Esophagus squamous epithelium (tissue), 4 donors: ENCODE data around the gene RPL26.

Experiments used
- POLR2A ChIP-seq, 4 donors: fragments of 450-650 bp; IDR thresholded peaks; one replicate each; pipeline ENCODE4 v1.6.1; 2017; ENCODE audit warnings: antibody characterized with exemption in 4 of 4, mild to moderate bottlenecking in 4 of 4, moderate library complexity in 3 of 4
- TF ChIP-seq, protein P1 (sequence below), 6 experiments: fragments of 450-650 bp in 4 of 6; fragments of 200-600 bp in 2 of 6; sonication (generic) in 2 of 6; IDR thresholded peaks; one replicate each; pipeline ENCODE4 v1.5.1; 2016 to 2019; ENCODE audit warnings: antibody characterized with exemption in 6 of 6, mild to moderate bottlenecking in 4 of 6, moderate library complexity in 4 of 6

DNA sequence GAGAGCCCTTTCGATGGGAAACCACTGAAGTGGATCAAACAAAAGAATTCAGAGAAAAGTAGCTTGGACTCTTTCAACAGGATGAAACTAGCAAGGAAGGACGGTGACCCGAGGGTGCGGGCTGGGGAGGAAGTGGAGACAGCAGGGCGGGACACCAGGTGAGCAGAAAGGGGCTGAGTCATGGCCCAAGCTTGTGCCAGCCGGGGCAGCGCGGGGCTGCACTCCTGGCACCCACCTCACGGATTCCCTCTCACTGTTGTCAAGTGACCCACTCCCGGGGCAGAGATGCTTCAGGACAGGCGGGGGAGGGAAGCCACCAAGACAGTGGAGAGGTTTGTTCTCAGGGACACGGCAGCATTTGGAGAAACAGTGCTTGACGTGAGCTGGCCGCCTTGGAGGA lies 25.4 kb upstream of the RPL26 start:
- no peak for TF ChIP-seq POLR2A (IDR thresholded peaks at IDR 0.05)
- TF ChIP-seq, protein P1, sequence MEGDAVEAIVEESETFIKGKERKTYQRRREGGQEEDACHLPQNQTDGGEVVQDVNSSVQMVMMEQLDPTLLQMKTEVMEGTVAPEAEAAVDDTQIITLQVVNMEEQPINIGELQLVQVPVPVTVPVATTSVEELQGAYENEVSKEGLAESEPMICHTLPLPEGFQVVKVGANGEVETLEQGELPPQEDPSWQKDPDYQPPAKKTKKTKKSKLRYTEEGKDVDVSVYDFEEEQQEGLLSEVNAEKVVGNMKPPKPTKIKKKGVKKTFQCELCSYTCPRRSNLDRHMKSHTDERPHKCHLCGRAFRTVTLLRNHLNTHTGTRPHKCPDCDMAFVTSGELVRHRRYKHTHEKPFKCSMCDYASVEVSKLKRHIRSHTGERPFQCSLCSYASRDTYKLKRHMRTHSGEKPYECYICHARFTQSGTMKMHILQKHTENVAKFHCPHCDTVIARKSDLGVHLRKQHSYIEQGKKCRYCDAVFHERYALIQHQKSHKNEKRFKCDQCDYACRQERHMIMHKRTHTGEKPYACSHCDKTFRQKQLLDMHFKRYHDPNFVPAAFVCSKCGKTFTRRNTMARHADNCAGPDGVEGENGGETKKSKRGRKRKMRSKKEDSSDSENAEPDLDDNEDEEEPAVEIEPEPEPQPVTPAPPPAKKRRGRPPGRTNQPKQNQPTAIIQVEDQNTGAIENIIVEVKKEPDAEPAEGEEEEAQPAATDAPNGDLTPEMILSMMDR (IDR thresholded peaks at IDR 0.05): peak in 1 of 6 experiments; percentile 28
